Stimulated activated CD4-positive, alpha-beta T cell treated with anti-CD3 and anti-CD28 coated beads, Interleukin-15, amount 100 ng/mL, for 24 hours (primary cell): ENCODE measurements around the gene RUNDC3A.
"Not testable (repeated sequence)": the region's sequence is repeated elsewhere in the genome, so short reads cannot be mapped to it uniquely, and the experiment has no call there.

ENCODE experiments used
- DNase-seq: peaks from one replicate; pipeline ENCODE4 v3.0.0-alpha.2; 2020

The RUNDC3A gene

GRCh38 chr17:44321246-44322120 is 13.1 kb downstream of the RUNDC3A start:
- DNase-seq, result no peak

- no peak for DNase-seq
These were observed 14.0 kb downstream of the RUNDC3A start for GRCh38 chr17:44322236-44322895.

GRCh38 chr17:44323359-44324091 is 15.1 kb downstream of the RUNDC3A start:
- no peak for DNase-seq

- DNase-seq, result no peak
These were observed 15.7 kb downstream of the RUNDC3A start for GRCh38 chr17:44324092-44324570.

GRCh38 chr17:44324571-44325275 is 16.3 kb downstream of the RUNDC3A start, which contains the start of gene SLC25A39:
TSS of gene SLC25A39 (minus strand) at chr17:44324823. CDS start at chr17:44323562, 1,261 bp downstream.
- peak; percentile 95 for DNase-seq

- DNase-seq, result peak; percentile 94
These were observed 18.6 kb downstream of the RUNDC3A start for GRCh38 chr17:44326861-44327444.

GRCh38 chr17:44327715-44328449 is 19.5 kb downstream of the RUNDC3A start:
- DNase-seq, result no peak

- DNase-seq, result not testable (repeated sequence)
These were observed 21.1 kb downstream of the RUNDC3A start for GRCh38 chr17:44329516-44329915.

GRCh38 chr17:44330263-44330662 is 21.9 kb downstream of the RUNDC3A start:
- DNase-seq, result not testable (repeated sequence)

- peak; percentile 76 for DNase-seq
These were observed 22.9 kb downstream of the RUNDC3A start for GRCh38 chr17:44331249-44331760.

- no peak for DNase-seq
These were observed 25.0 kb downstream of the RUNDC3A start for GRCh38 chr17:44333371-44333770.

- DNase-seq, result no peak
These were observed 25.9 kb downstream of the RUNDC3A start for GRCh38 chr17:44334315-44334714.

- no peak for DNase-seq
These were observed 26.3 kb downstream of the RUNDC3A start for GRCh38 chr17:44334727-44335126.

GRCh38 chr17:44335564-44335963 is 27.2 kb downstream of the RUNDC3A start:
- no peak for DNase-seq

- no peak for DNase-seq
These were observed 27.6 kb downstream of the RUNDC3A start for GRCh38 chr17:44335968-44336367.

GRCh38 chr17:44338702-44339101 is 30.3 kb downstream of the RUNDC3A start:
- no peak for DNase-seq

GRCh38 chr17:44340553-44340952 is 32.2 kb downstream of the RUNDC3A start:
- not testable (repeated sequence) for DNase-seq

GRCh38 chr17:44343510-44344209 is 35.3 kb downstream of the RUNDC3A start:
- no peak for DNase-seq

GRCh38 chr17:44344939-44345453 is 36.6 kb downstream of the RUNDC3A start, which contains the start of gene GRN:
TSS of gene GRN (plus strand) at chr17:44345302. CDS start at chr17:44349165, 3,863 bp downstream.
- peak; percentile 92 for DNase-seq

GRCh38 chr17:44345454-44346026 is 37.1 kb downstream of the RUNDC3A start:
- peak; percentile 48 for DNase-seq
